Ovary (tissue), 3 donors: ENCODE data around the gene SLC2A13.

ENCODE experiments used
- CTCF ChIP-seq, 3 donors: fragments of 450-650 bp in 2 of 3; fragments of 200-600 bp in 1 of 3; IDR thresholded peaks; one replicate each; pipeline versions ENCODE4 v1.5.1 to v1.8.0; 2016 to 2022; ENCODE audit warnings: antibody characterized with exemption in 3 of 3, mild to moderate bottlenecking in 1 of 3
- EP300 ChIP-seq: sonication (generic); formaldehyde crosslinking; IDR thresholded peaks from one replicate; pipeline ENCODE4 v1.6.1; 2017; ENCODE audit warnings: antibody characterized with exemption
- POLR2A ChIP-seq: fragments of 450-650 bp; IDR thresholded peaks from one replicate; pipeline ENCODE4 v1.6.1; 2017; ENCODE audit warnings: antibody characterized with exemption, mild to moderate bottlenecking, moderate library complexity
- donor health status: DM: no; HTN: no; CAD: no.

GRCh38 chr12:39772821-39773259, 333.0 kb downstream of the SLC2A13 start:
- TF ChIP-seq CTCF (IDR thresholded peaks at IDR 0.05) (no peak), POLR2A (no peak), EP300 (no peak)
